ENCODE results near the gene BMX. TPM values are rescaled to one million over a fixed set of nuclear protein-coding genes. Genes with fewer than 3 reads are reported as not detected.

Gene BMX
- total RNA-seq, 1 experiment from 2014 or later: not detected

- no peaks in the 10 kb centered on the region for H3K9me3 Mint-ChIP-seq (ENCODE audit: low read depth, unreplicated experiment)
- H3K27ac Mint-ChIP-seq (ENCODE audit: unreplicated experiment): no peak overlapping the region
- H3K36me3 Mint-ChIP-seq (ENCODE audit: insufficient read depth, unreplicated experiment): no peaks in the 10 kb centered on the region
- no peak for TF ChIP-seq CTCF (IDR thresholded peaks at IDR 0.05; ENCODE audit: unreplicated experiment)
- BruUV-seq (replicated peaks): no TSS peak
- DNase-seq: no peak
- H3K27me3 Mint-ChIP-seq (ENCODE audit: unreplicated experiment): no peaks in the 10 kb centered on the region
- intact Hi-C loops (cut with micrococcal nuclease; ENCODE audit: unreplicated experiment): no loop called here
- peaks cover 21% of the 10 kb centered on the region for H3K4me1 Mint-ChIP-seq (ENCODE audit: low read depth, unreplicated experiment)
- H3K4me3 Mint-ChIP-seq (ENCODE audit: low read depth, unreplicated experiment): no peak overlapping the region
- CTCF ChIA-PET: interaction anchor here (1.5 kb wide), 1 partner anchor 63 kb away, joined by 3 read pairs; no protein-coding TSS in a partner anchor
These were observed 899 bp downstream of the BMX start for GRCh38 chrX:15501506-15501905.

- Mint-ChIP-seq H3K4me1 (ENCODE audit: low read depth, unreplicated experiment) (peaks cover 9% of the 10 kb centered on the region), H3K27ac (ENCODE audit: unreplicated experiment) (no peak overlapping the region), H3K4me3 (ENCODE audit: low read depth, unreplicated experiment) (no peak overlapping the region), H3K27me3 (ENCODE audit: unreplicated experiment) (no peaks in the 10 kb centered on the region), H3K36me3 (ENCODE audit: insufficient read depth, unreplicated experiment) (no peaks in the 10 kb centered on the region), H3K9me3 (ENCODE audit: low read depth, unreplicated experiment) (no peaks in the 10 kb centered on the region)
- intact Hi-C loops (cut with micrococcal nuclease; ENCODE audit: unreplicated experiment): no loop called here
- no peak for DNase-seq
- BruUV-seq (replicated peaks): no TSS peak
- no peak for TF ChIP-seq CTCF (IDR thresholded peaks at IDR 0.05; ENCODE audit: unreplicated experiment)
- CTCF ChIA-PET: interaction anchor here (0.6 kb wide), 1 partner anchor 305 kb away, joined by 3 read pairs; no protein-coding TSS in a partner anchor
These were observed 4.1 kb downstream of the BMX start for GRCh38 chrX:15504661-15505060.

- Mint-ChIP-seq H3K27me3 (ENCODE audit: unreplicated experiment) (no peaks in the 10 kb centered on the region), H3K4me3 (ENCODE audit: low read depth, unreplicated experiment) (no peak overlapping the region), H3K4me1 (ENCODE audit: low read depth, unreplicated experiment) (peaks cover 9% of the 10 kb centered on the region), H3K27ac (ENCODE audit: unreplicated experiment) (no peak overlapping the region), H3K9me3 (ENCODE audit: low read depth, unreplicated experiment) (no peaks in the 10 kb centered on the region), H3K36me3 (ENCODE audit: insufficient read depth, unreplicated experiment) (no peaks in the 10 kb centered on the region)
- no peak for DNase-seq
- CTCF ChIA-PET: interaction anchor here (0.6 kb wide), 1 partner anchor 304 kb away, joined by 3 read pairs; no protein-coding TSS in a partner anchor
- no peak for TF ChIP-seq CTCF (IDR thresholded peaks at IDR 0.05; ENCODE audit: unreplicated experiment)
- no TSS peak for BruUV-seq (replicated peaks)
- intact Hi-C loops (cut with micrococcal nuclease; ENCODE audit: unreplicated experiment): no loop called here
These were observed 4.5 kb downstream of the BMX start for GRCh38 chrX:15505101-15505500.

GRCh38 chrX:15507005-15507404 lies 6.4 kb downstream of the BMX start:
- CTCF ChIA-PET: no interaction called here

More at GRCh38 chrX:15507005-15507404, 6.4 kb downstream of the BMX start:
- peaks cover 16% of the 10 kb centered on the region for H3K4me1 Mint-ChIP-seq (ENCODE audit: low read depth, unreplicated experiment)
- no peaks in the 10 kb centered on the region for H3K9me3 Mint-ChIP-seq (ENCODE audit: low read depth, unreplicated experiment)
- H3K27ac Mint-ChIP-seq (ENCODE audit: unreplicated experiment): no peak overlapping the region
- H3K4me3 Mint-ChIP-seq (ENCODE audit: low read depth, unreplicated experiment): no peak overlapping the region
- no peak for TF ChIP-seq CTCF (IDR thresholded peaks at IDR 0.05; ENCODE audit: unreplicated experiment)
- no peaks in the 10 kb centered on the region for H3K27me3 Mint-ChIP-seq (ENCODE audit: unreplicated experiment)
- no peak for DNase-seq
- intact Hi-C loops (cut with micrococcal nuclease; ENCODE audit: unreplicated experiment): no loop called here
- no TSS peak for BruUV-seq (replicated peaks)
- no peaks in the 10 kb centered on the region for H3K36me3 Mint-ChIP-seq (ENCODE audit: insufficient read depth, unreplicated experiment)

Data from Calu3 (cell line).